ENCODE results near the gene SH2D1A.
"Not testable (repeated sequence)": the region's sequence is repeated elsewhere in the genome, so short reads cannot be mapped to it uniquely, and the experiment has no call there.

SH2D1A gene

DNA sequence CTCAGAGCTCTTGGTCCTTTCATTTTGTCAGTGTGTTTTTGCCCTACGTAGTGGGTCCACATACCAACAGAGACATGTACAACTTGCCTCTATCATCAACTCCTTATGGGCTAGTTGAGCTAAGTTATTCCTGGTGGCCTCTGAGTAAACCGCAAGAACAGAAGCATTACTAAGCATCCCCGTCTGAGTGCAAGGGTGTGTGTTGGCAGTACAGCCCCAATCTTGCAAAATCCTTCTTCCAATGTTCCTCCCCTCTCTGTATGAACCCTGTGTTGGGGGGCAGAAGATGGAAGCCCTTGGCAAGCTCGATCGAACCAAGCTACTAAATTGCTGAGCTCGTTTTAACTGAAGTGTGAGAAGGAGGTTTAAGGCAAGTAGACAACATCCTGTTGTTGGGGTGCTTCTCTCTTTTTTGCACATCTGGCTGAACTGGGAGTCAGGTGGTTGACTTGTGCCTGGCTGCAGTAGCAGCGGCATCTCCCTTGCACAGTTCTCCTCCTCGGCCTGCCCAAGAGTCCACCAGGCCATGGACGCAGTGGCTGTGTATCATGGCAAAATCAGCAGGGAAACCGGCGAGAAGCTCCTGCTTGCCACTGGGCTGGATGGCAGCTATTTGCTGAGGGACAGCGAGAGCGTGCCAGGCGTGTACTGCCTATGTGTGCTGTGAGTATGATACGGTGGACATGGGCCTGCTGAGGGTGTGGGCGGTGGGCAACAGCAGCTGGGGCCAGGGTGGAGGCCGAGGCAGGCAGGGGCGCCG lies at the start of gene SH2D1A:
Gene SH2D1A (plus strand): TSS at position 447 of the 760 bp plus-strand sequence. CDS start 80 bp downstream, at position 527.
- no peak for DNase-seq

GRCh38 chrX:124299323-124299722 lies 47.0 kb upstream of the SH2D1A start:
- DNase-seq = not testable (repeated sequence)

DNA sequence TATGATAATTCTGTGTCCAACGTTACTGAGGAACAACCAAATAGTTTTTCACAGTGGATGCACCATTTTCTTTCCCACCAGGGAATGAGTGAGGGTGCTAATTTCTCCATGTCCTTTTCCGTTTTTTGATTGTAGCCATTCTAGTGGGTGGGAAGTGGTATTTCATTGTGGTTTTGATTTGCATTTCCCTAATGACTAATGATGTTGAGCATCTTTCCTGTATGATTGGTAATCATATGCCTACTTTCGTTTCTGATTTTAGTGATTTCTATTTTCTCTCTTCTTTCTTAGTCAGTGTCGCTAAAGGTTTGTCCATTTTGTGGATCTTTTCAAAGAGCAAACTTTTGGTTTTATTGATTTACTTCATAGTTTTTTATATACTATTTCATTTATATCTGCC lies 46.0 kb upstream of the SH2D1A start:
- DNase-seq = no peak

- no peak for DNase-seq
These were observed 39.0 kb upstream of the SH2D1A start for GRCh38 chrX:124307253-124307907.

DNA sequence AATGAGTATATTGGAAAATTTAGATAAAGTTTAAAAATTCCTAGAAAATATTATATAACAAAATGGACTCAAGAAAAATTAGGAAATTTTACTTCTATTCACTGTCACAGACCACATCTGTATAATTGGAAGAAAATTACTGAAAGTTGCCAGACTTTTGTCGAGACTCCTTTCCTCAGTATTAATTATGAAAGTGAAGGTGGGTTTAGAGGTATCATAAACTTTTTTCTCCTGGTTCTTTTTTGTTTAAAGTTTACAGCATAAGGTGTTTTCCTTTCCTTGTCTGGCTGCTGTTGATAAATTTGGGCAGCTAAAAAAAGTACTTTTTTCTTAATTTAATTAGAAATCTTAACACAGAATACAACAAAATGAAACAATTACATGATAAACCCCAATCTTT lies 20.6 kb upstream of the SH2D1A start:
- DNase-seq = no peak

GRCh38 chrX:124328765-124329164 lies 17.6 kb upstream of the SH2D1A start:
- no peak for DNase-seq

GRCh38 chrX:124332481-124333424 lies 13.6 kb upstream of the SH2D1A start, which contains the start of gene TEX13D:
TEX13D (plus strand) TSS chrX:124332660; CDS start chrX:124332918, 258 bp downstream.
- DNase-seq = no peak

GRCh38 chrX:124333862-124334261 lies 12.5 kb upstream of the SH2D1A start:
- no peak for DNase-seq

- DNase-seq = not testable (repeated sequence)
These were observed 11.8 kb upstream of the SH2D1A start for GRCh38 chrX:124334555-124334954.

DNA sequence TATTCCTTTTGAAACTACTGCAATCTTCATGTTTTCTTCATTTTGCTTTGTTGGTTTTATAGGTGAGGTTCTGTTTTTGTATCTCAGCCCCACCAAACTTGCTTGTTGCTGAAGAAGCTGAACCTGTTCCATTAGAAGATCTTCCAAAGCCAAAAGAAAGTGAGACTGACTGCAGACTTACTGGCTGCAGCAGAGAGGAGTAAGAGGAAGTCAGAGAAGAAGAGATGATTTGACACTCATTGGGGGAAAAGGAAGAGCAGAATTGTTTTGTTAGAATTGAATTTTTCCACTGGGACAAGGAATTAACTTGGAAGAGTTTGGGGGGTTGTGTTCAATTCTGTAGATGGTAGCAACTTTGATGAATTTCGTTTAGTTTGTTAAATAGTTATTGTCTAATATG lies 10.8 kb upstream of the SH2D1A start:
- no peak for DNase-seq

GRCh38 chrX:124337916-124338315 lies 8.4 kb upstream of the SH2D1A start:
- DNase-seq = no peak

GRCh38 chrX:124338733-124339514 lies 7.4 kb upstream of the SH2D1A start:
- DNase-seq = no peak

DNA sequence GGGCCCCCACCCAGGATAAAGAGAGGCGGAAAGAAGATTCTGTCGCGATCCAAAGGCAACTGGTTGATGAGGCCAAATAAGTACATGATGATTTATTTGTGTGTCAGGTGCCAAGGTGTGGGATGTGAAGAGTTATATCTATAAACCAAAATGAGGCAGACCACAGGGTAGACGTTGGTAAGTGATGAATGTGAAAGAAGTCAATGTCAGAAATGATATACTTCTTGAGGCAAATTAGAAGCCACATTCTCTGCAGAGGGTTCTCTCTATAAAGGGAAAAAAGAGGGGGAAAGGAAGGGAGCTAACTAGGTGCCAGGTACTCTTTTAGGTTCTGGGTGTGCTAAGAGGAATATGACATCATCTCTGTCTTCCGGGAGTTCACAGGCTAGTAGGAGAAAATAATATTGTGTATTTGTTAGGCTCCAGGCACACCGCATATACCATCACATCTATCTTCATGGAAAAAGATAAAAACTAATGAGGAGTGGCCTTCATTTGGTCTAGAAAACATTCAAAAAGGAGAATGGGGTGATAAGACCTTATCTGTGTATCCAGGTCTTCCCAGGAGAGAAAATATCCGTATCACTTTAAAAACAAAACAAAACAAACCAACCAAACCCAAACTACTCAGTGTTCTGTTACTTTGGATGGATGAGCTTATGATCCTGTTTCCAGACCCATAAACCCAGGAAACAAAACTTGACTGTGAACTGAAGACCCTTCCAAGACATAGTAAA lies 4.8 kb upstream of the SH2D1A start:
- no peak for DNase-seq

DNA sequence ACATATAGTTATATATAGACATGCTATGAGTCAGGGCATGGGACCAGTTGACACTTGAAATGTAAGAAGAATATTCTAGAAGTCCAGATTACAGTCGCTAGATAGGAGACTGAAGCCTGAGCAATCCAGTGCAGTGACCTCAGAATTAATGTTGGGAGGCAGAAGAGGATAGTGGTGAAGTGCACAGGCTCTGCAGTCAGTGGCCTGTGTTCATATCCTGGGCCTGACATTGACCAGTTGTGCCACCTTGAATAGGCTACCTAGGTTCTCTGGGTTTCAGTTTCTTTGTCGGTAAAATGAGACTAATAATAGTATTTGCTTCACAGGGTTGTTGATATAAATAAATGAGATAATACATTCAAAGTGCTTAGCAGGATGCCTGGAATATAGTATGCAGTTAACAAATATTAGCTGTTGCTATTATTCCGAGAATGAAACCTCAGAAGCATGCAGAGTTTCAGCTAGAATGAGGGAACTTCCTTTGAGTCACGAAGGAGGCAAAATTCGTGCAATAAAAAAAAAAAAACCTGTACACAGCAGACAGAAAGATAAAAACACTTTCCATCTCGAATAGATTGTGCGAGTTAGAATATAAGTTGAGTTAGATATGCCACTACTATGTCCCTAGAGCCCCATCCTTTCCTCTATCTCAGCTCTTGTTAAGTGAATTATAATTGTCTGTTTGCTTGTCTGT lies 4.0 kb upstream of the SH2D1A start:
- no peak for DNase-seq

DNA sequence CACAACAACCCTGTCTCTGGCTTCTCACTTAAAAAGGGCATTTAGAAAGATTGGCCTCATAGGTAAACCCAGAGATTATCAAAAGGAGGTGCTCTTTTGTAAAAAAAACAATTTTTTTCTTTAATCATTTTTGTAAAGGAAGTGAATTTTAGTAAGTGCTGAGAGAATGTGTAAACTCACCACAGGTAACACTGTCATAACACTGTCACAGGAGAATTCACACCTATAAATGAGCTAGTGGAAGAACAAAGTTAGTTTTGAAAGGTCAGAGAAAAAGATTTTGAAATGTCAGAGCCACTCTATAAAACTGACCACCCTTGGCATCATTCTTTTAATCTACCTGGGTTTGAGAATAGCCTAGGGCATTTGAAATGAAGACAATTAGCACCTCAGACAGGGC lies 3.3 kb upstream of the SH2D1A start:
- no peak for DNase-seq

- no peak for DNase-seq
These were observed 2.1 kb upstream of the SH2D1A start for GRCh38 chrX:124344246-124344645.

- DNase-seq = no peak
These were observed 496 bp downstream of the SH2D1A start for GRCh38 chrX:124346877-124347241.

DNA sequence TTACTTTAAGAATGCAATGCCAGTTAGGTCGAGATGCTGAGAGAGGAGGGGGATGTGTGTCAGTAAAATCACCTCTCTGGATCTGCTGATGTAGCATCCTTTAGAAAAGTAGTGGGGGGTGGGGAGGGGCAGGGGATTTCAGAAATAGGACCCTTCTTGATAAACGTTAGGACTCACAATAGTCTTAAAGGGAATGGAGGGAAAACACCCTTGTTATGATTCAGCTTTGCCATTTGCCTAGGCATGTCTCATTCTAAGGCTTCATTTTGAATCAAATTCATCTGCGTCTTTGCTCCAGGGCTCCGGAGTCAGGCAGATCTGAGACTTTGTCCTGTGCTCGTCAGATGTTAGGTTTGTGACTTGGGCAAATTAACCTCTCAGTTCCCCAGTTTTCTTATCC lies 879 bp downstream of the SH2D1A start:
- DNase-seq = no peak

- DNase-seq = no peak
These were observed 1.8 kb downstream of the SH2D1A start for GRCh38 chrX:124348182-124348581.

GRCh38 chrX:124348885-124349453 lies 2.6 kb downstream of the SH2D1A start:
- no peak for DNase-seq

DNA sequence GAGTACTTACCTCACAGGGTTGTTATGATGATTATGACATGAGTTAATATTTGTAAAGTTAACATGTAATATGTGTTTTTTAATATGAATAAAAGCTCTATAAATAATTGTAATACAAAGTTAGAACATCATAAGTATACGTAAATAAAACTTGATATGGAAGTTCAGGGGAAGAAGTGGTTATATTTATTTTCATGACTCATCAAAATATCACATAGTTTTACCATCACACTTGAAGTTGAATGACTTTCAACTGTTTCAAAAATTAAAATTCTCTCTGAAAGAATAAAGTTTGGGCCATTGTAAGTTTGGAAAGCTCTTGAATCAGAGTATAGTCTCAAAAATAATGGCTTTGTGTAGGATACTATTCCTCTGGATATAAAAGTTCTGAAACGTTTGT lies 8.3 kb downstream of the SH2D1A start:
- no peak for DNase-seq

Data from NCI-H1048 (cell line).